GM21528 (cell line): Measurements from ENCODE around the gene ARPC1A.
"Not testable (repeated sequence)": the region's sequence is repeated elsewhere in the genome, so short reads cannot be mapped to it uniquely, and the experiment has no call there.

Experiments used
- ATAC-seq: cut with Tn5 transposase; IDR thresholded peaks from one replicate; pipeline ENCODE4 v1.9.1; 2021; ENCODE audit warnings: mild to moderate bottlenecking, moderate library complexity; ENCODE audit not compliant: unreplicated experiment, low FRiP score

The ARPC1A gene

DNA sequence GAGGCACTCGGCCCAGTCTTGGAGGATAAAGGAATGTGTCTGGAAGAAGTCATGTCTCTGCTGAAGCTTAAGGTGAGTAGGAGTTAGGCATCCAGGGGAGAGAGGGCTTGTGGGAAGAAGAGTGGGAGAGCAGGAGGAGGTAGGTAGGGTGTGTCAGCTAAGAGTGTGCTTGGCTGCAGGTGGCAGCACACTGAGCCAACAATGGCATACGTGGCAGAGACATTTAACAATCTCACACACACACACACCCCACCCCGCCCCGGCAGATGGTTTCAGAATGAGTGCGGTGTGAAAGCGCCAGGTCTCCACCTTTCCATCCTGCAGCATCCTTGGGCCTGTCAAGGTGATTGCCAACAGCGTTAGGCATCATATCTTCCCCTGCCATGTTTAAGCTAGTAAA, 11.2 kb upstream of the ARPC1A start:
- ATAC-seq = no peak

DNA sequence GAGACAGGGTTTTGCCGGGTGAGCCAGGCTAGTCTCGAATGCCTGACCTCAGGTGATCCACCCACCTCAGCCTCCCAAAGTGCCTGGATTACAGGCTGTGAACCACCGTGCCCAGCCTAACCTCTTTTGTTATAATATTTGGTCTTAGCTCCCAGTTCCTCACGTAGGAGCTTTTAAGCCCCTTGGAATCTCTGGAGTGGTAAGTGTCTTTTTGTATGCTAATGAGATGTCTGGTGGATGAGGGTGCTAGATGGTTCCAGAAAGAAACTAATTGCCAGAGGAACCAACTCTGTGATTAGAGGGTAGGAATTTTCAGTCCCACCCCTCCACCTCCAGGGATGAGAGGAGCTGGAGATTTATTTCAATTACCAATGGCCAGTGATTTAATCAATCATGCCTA, 5.3 kb upstream of the ARPC1A start:
- ATAC-seq = no peak

DNA sequence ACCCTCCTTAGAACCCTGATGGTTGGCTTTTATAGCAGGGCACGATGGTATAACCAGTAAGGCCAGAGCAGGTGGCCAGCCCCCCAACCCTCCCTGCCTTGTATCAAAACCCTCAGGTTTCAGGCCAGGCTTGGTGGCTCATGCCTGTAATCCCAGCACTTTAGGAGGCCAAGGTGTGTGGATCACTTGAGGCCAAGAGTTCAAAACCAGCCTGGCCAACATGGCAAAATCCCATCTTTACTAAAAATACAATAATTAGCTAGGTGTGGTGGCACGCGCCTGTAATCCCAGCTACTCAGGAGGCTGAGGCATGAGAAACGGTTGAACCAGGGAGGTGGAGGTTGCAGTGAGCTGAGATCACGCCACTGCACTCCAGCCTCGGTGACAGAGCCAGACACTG, 3.0 kb upstream of the ARPC1A start:
- not testable (repeated sequence) for ATAC-seq

DNA sequence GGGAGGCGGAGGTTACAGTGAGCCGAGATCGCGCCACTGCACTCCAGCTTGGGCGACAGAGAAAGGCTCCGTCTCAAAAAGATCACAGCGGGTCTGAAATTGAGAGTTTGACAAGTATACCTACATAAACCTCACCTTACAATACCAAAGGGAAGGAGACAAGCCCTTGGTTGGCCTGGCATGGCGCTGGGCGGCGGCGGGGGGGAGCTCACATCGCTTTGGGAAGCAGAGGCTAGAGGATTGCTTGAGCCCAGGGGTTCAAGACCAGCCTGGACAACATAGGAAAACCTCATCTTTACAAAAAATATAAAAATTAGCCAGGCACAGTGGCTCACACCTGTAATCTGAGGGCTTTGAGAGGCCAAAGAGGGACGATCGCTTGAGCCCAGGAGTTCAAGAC, 1.1 kb upstream of the ARPC1A start:
- no peak for ATAC-seq

DNA sequence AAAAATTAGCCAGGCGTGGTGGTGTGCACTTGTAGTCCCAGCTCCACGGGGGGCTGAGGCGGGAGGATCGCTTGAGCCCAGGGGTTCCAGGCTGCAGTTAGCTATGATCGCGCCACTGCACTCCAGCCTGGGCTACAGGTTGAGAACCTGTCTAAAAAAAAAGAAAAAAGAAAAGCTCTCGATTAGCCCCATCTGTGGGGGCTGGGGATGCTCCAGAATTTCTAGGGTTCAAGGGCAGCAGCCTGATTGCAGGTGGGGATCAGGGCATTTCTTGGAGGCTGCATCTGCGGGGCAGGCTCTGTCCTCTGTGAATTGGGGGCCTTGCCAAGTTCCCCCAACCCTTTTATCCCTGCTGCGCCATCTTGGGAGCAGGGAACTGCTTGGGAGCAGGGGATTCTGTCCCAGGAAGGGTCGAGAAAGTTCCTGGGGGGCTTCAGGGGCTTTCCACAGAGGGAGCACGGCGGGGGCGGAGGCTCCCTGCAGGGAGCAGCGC, 651 bp upstream of the ARPC1A start:
- ATAC-seq = no peak

DNA sequence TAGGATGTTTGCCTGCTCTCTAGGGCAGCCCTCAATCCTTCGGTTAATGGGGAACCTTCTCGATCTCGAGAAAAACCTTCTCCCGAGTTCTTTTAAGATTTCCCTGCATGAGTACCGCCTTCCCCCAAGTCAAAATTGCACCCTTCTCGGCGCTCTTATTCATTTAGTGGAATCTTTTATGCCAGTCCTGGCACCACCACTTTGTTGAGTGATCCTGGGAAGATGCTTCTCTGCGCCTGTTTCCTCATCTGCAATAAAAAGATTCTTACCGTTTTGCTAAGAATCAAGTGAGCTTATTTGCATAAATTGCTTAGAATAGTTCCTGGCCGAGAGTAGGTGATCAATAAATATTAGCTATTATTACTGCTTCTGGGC, 697 bp downstream of the ARPC1A start:
- no peak for ATAC-seq

DNA sequence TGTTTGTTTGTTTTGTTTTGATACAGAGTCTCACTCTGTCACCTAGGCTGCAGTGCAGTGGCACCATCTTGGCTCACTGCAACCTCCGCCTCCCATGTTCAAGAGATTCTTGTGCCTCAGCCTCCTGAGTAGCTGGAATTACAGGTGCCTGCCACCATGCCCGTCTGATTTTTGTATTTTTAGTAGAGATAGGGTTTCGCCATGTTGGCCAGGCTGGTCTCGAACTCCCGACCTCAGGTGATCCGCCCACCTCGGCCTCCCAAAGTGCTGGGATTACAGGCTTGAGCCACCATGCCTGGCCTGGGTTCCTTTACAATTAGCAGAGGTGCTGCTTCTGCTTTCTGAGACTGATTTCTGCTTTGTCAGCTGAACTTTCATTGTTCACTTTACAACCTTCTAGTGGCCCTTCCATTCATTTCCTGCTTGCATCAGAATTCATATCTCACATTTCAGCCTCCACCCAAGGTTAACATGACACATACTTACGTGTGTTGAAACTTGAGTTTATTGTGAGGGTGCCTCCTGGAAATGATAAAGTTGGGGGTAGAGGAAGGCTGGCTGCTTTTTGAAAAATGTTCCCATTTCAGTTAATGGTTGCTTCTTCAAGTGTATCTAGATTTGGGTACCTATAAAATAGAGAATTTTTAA, 4.7 kb downstream of the ARPC1A start:
- not testable (repeated sequence) for ATAC-seq

DNA sequence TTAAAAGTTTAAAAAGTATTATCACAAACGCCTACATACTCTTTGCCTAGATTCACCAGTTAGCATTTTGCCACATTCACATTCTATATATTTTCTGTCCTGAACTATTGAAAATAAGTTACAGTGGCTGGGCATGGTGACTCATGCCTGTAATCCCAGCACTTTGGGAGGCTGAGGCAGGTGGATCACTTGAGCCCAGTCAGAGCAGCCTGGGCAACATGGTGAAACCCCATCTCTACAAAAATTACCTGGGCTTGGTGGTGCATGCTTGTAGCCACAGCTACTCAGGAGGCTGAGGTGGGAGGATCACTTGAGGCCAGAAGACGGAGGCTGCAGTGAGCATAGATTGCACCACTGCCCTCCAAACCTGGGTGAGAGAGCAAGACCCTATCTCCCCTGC, 5.3 kb downstream of the ARPC1A start:
- ATAC-seq = no peak

DNA sequence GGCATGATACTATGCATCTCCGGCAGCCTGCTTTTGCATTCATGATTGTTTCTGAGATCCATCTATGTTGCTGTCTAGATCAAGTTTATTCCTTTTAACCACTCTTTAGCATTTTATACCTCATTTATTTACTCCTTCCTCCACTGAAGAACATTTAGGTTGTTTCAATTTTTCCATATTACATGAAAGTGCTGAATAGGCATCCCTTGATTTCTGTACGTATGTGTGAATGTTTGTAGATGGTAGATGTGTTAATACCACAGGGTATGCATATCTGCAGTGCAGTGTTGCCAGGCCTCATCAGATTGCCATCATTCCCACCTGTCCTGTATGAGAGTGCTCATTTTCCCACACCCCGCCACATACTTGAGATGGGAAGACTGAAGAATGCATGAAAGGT, 13.9 kb downstream of the ARPC1A start:
- no peak for ATAC-seq

DNA sequence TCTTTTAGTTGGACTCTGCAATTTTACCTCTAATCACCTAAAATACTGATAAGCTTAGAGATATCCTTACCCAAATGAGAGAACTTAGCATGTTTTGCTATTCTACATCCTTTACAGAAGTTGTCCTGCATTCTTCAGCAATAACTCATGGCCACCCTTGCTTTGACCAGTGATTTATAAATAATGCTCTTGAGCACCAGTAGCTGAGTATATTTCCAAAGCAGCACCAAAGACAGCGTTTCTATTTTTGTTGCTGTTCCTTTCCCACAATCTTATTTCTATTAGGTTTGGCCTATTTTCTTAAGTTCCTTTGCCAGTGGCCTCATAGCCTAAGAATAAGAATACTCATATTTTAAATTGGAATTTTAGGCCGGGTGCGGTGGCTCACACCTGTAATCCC, 15.0 kb downstream of the ARPC1A start:
- ATAC-seq = no peak

DNA sequence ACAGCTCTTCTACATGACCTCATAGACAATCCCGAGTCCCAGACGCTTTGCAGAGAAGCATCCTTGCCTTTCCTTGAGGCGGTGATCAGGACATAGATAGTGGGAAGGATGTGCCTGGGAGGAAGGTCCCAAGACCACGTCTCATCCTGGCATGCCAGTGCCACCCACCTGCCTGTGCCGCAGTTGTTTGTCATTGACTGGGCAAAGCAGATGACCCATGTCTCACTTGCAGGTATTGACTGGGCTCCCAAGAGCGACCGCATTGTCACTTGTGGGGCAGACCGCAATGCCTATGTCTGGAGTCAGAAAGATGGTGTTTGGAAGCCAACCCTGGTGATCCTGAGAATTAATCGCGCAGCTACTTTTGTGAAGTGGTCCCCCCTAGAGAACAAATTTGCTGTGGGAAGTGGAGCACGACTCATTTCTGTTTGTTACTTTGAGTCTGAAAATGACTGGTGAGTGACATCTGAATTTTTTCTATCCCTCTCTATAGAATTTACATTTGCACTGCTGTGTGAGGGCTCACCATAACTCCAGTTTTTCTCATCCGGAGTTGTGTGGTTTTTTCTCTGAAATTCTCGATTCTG, 18.5 kb downstream of the ARPC1A start:
- ATAC-seq = no peak

DNA sequence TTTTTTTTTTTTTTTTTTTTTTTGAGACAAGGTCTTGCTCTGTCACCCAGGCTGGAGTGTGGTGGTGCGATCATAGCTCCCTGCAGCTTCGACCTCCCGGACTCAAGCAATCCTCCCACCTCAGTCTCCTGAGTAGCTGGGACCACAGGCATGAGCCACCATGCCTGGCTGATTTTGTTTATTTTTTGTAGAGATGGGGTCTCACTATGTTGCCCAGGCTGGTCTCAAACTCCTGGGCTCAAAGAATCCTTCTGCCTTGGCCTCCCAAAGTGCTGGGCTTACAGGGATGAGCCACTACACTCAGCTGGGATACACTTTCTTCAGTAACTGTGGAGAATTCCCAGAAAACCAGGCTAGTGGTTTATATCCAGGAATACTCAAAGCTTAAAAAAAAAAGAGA, 24.9 kb downstream of the ARPC1A start:
- not testable (repeated sequence) for ATAC-seq

DNA sequence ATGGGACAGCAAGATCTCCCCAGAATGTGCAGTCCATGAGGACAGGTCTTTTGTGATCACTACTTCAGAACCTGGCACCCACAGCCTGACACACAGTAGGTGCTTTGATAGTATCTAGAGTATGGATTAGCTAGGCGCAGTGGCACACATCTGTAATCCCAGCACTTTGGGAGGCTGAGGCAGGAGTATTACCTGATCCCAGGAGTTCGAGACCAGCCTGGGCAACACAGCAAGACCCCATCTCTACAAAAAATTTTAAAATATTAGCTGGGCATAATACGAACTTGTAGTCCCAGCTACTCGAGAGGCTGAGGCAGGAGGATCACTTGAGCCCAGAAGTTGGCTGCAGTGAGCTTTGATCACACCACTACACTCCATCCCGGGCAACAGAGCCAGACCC, 26.5 kb downstream of the ARPC1A start:
- ATAC-seq = no peak

DNA sequence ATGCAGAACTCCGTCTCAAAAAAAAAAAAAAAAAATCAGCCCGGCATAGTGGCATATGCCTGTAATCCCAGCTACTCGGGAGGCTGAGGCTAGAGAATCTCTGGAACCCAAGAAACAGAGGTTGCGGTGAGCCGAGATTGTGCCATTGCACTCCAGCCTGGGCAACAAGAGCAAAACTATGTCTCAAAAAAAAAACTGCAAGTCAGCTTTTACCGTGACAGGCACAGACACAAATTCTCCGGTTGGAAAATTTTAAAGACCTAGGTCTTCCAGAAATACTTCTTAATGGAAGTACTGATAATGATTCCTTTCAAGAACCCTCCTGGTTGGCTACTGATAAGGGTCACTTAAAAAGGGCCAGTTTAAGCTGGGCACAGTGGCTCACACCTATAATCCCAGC, 29.4 kb downstream of the ARPC1A start:
- ATAC-seq = no peak

DNA sequence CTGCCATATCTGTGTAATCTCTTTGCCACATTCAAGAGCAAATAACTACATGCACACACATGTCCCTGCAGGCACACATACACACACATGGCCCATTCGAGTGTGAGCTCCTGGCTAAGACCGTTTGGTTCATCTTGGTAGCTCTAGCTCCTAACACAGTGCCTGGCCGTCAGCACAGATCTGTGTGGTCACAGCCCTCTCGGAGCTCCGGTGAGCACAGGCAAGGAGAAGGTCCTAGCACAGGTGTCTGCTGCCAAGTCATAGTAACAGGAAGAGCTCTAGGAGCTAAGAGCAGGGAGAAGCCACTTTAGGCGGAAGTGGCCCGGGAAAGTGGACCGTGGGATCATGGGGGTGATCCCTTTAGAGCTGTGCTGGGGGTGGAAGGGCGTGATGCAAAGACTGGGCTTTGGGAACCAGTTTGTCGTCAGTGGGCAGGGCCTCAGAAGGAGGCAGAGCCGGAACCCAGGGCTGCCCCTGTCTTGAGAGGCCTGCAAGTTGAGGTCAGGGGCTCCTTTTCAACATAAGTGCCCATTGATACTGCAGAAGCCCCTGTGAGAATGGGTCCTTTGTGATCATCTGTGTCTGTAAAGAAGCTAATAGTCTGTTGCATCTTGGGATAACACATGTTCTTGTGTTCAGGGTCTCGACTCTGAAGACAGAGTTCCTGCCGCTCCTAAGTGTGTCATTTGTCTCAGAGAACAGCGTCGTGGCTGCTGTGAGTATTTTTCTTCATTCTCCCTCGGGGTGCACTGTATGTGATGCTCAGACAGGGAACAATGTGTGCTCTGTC, 32.2 kb downstream of the ARPC1A start:
- no peak for ATAC-seq

DNA sequence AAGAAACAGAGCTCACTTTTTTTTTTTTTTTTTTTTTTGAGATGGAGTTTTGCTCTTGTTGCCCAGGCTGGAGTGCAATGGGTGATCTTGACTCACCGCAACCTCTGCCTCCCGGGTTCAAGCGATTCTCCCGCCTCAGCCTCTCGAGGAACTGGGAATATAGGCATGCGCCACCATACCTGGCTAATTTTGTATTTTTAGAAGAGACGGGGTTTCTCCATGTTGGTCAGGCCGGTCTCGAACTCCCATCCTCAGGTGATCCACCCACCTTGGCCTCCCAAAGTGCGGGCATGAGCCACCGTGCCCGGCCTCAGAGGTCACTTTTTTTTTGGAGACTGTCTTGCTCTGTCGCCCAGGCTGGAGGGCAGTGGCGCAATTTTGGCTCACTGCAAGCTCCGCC, 32.8 kb downstream of the ARPC1A start:
- not testable (repeated sequence) for ATAC-seq

DNA sequence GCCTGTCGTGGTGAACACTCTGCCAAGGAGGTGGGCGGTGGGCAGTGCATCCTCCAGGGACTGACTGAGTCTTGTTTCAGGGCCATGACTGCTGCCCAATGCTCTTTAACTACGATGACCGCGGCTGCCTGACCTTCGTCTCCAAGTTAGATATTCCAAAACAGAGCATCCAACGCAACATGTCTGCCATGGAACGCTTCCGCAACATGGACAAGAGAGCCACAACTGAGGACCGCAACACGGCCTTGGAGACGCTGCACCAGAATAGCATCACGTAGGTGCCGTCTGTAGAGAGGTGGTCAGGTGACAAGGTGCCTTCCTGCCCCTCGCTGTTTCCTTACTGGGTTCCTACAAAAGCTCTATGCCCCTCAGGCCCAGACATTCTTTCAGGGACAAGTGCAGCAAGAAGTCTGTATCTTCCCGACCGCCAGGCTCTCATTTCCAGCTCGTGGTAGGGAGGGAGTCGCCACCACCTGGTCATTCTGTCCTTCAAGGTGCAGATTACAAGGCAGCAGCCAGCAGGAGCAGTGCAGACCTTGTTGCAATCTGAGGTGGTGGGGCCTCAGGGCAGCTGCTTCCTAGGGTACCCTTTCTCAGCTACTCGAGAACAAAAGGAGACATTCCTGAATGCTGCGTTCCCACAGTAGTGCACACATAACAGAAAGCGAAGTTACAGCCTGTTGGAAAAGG, 33.9 kb downstream of the ARPC1A start:
- ATAC-seq = no peak

DNA sequence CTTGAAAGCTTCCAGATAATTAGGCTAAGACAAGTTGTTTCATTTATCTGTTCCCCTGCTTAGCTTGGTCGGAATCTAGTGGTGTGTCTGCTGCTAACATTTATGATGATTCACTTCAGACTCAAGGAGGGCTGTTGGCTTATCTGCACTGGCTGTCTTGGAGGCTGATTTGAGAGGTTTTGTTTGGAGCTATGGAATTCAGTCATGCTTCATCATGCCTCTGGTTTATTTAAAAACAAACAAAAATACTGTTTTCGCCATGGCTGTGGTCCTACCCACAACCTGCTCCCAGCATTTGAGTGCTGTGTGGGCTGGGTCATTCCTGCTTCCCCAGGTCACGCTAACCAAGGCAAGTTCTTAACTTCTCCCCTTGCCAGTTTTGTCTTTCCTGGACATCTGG, 37.1 kb downstream of the ARPC1A start:
- ATAC-seq = no peak

DNA sequence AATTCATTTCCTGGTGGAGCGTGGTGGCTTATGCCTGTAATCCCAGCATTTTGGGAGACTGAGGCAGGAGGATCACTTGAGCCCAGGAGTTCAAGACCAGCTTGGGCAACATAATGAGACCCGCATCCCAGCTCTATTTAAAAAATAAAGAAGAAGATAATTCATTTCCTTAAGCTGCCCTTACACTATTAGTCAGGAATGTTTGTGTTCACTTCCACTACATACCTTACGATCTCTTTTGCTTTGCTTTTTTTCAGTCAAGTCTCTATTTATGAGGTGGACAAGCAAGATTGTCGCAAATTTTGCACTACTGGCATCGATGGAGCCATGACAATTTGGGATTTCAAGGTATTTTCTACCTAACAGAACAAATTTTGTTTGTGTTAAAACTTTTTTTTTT, 37.6 kb downstream of the ARPC1A start:
- no peak for ATAC-seq

DNA sequence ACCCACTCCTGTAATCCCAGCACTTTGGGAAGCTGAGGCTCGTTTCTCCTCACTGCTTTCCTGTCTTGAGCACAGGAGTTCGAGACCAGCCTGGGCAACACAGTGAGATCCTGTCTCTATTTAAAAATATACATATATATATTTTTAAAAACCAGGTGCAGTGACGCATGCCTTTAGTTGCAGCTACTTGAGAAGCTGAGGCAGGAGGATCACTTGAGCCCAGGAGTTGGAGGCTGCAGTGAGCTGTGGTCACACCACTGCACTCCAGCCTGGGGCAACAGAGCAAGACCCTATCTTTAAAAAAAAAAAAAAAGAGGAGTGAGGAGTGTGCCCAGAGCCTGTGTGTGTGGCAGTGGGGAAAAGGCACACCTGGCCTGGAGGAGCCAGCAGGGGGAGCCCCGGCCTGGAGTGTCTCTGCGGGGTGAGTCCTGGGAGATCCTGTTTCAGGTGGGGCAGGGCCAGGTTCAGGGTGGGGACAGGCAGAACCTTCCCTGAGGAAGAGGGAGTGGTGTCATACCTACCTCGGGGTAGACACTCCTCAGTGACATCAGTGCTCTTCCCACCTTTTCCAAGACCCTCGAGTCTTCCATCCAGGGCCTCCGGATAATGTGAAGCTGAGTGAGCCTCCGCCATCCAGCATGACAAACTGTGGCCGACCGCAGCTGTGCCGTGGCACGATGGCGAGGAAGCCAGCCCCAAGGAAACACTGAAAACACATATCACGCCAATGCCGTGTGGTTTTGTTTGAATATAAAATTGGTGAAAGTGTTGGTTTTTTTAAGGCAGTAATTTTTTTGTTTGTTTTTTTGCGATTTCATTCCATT, 39.8 kb downstream of the ARPC1A start:
- no peak for ATAC-seq
